Bronchial epithelial cell (primary cell): ENCODE data around the gene SCRG1. TPM values are rescaled to one million over a fixed set of nuclear protein-coding genes. Genes with fewer than 3 reads are reported as not detected.

Experiments used
- DNase-seq: peaks from one replicate; pipeline ENCODE4 v3.0.0-alpha.2; 2010; ENCODE audit warnings: low read depth
- FAIRE-seq: peaks from 2 replicates; lab custom pipeline; 2011; peaks lifted over from hg19 to GRCh38; lab: Jason Lieb, UNC
- H3K27me3 ChIP-seq: 2 replicates; pipeline ENCODE4 v1.5.1; 2011; ENCODE audit warnings: low read length; ENCODE audit not compliant: control insufficient read depth, insufficient read depth
- H3K36me3 ChIP-seq: 2 replicates; pipeline ENCODE4 v1.5.1; 2011; ENCODE audit warnings: low read length; ENCODE audit not compliant: control insufficient read depth, insufficient read depth
- H3K4me3 ChIP-seq: 2 replicates; pipeline ENCODE4 v1.5.1; 2011; ENCODE audit warnings: mild to moderate bottlenecking, low read depth, low read length, control low read depth
- CTCF ChIP-seq: IDR thresholded peaks from 2 replicates; pipeline ENCODE4 v1.5.1; 2011; ENCODE audit warnings: mild to moderate bottlenecking, moderate library complexity, low read length, control low read depth, inconsistent platforms; ENCODE audit not compliant: insufficient read depth, severe bottlenecking
- total RNA-seq: library from RNA; depleted of rRNA; stranded (reverse); fragments of >200 nt; gene quantifications from 2 replicates; pipeline ENCODE4 v1.2.1, GENCODE V29; 2014

SCRG1 gene
- total RNA-seq, 1 donor from 2014 or later, result not detected

GRCh38 chr4:173370477-173371291 lies 28.2 kb downstream of the SCRG1 start, which contains the start of gene SAP30:
Gene SAP30 (plus strand): TSS chr4:173370954. CDS start chr4:173371183, 229 bp downstream.
- peaks cover 1% of the 10 kb centered on the region for H3K36me3 ChIP-seq
- H3K4me3 ChIP-seq, result peak within 1 kb of the TSS; percentile 95
- no peak for TF ChIP-seq CTCF
- FAIRE-seq (no peak), DNase-seq (peak; percentile 88)
- H3K27me3 ChIP-seq, result no peaks in the 10 kb centered on the region

DNA sequence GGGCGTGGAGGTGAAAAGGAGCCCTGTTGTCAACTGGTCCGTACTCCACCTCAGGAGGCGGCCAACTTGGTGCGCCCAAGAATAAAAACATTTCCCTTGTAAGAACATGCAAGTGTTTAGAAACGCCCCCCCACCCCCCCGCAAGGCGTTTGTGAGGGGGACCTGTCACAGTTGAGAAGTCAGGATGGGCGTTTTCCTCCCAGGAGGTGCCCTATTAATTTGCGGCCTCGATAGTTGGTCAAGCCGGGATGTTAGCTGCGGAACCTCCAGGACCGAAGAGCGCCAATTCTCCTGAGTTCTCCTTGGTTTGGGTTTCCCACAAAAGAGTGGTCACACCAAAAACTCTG lies 28.8 kb downstream of the SCRG1 start:
- DNase-seq (no peak), FAIRE-seq (no peak)
- H3K4me3 ChIP-seq, result peak overlapping the region; percentile 95

GRCh38 chr4:173367946-173368345 lies 31.0 kb downstream of the SCRG1 start:
- Histone ChIP-seq H3K4me3 (no peak overlapping the region), H3K27me3 (no peaks in the 10 kb centered on the region), H3K36me3 (no peaks in the 10 kb centered on the region)
- no peak for TF ChIP-seq CTCF
- FAIRE-seq (peak; percentile 43), DNase-seq (peak; percentile 42)

More for the DNA sequence above, 28.8 kb downstream of the SCRG1 start:
- no peak for TF ChIP-seq CTCF
- no peaks in the 10 kb centered on the region for H3K36me3 ChIP-seq
- H3K27me3 ChIP-seq, result no peaks in the 10 kb centered on the region

GRCh38 chr4:173367285-173367684 lies 31.6 kb downstream of the SCRG1 start:
- Histone ChIP-seq H3K27me3 (no peaks in the 10 kb centered on the region), H3K4me3 (no peak overlapping the region), H3K36me3 (no peaks in the 10 kb centered on the region)
- FAIRE-seq (no peak), DNase-seq (peak; percentile 69)
- no peak for TF ChIP-seq CTCF

DNA sequence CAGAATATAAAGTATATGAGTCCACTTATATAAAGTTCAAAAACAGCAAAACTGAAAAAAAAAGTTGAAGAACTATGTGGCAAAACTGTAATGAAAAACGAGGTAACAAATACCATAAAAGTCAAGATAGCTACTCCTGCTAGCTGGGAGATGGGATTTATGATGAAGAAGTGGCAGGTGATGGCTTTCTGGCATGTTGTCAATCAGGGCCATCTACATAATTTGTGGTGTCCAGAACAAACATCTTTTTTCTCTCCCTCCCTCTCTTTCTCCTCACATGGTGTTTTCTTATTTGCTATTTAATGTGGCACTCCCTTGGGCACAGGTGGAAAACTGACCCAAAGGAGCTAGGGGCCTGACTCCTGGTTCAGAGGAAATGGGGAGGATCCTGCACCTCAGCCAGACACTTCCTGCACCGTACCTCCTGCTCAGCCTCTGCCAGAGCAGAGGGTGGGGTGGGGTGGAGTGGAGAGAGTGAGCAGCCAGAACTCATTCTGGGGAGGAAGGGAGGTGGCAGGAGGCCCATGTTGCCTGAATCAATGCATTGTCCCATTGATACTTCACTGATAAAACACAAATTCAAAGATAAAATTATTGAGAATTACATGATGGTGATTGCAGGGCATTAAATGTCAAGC lies 33.4 kb downstream of the SCRG1 start:
- Histone ChIP-seq H3K27me3 (no peaks in the 10 kb centered on the region), H3K36me3 (no peaks in the 10 kb centered on the region), H3K4me3 (no peak overlapping the region)
- no peak for TF ChIP-seq CTCF
- no peak for FAIRE-seq
- DNase-seq, result no peak
